Effector memory CD4-positive, alpha-beta T cell (primary cell): ENCODE measurements around the gene SLC26A1.
"Not testable (repeated sequence)": the region's sequence is repeated elsewhere in the genome, so short reads cannot be mapped to it uniquely, and the experiment has no call there.

Experiments used
- DNase-seq, 3 donors: peaks; one replicate each; pipeline ENCODE4 v3.0.0-alpha.2; 2020
- H3K27ac ChIP-seq: 2 replicates; pipeline ENCODE4 v1.7.0; 2013; ENCODE audit warnings: mild to moderate bottlenecking, low read length, moderate library complexity; ENCODE audit not compliant: insufficient read depth, poor library complexity, severe bottlenecking
- H3K27me3 ChIP-seq: replicated peaks from 2 replicates; pipeline ENCODE4 v1.7.0; 2013; ENCODE audit warnings: mild to moderate bottlenecking, low read length; ENCODE audit not compliant: insufficient read depth, control insufficient read depth, poor library complexity, severe bottlenecking
- H3K36me3 ChIP-seq: 2 replicates; pipeline ENCODE4 v1.7.0; 2013; ENCODE audit warnings: mild to moderate bottlenecking, low read length, moderate library complexity; ENCODE audit not compliant: control insufficient read depth, insufficient read depth
- H3K4me1 ChIP-seq: 2 replicates; pipeline ENCODE4 v1.7.0; 2013; ENCODE audit warnings: low read length, mild to moderate bottlenecking; ENCODE audit not compliant: control insufficient read depth, insufficient read depth, poor library complexity, severe bottlenecking
- H3K4me3 ChIP-seq: 2 replicates; pipeline ENCODE4 v1.7.0; 2013; ENCODE audit warnings: low read length, low read depth, mild to moderate bottlenecking; ENCODE audit not compliant: insufficient read depth, poor library complexity, severe bottlenecking
- H3K9me3 ChIP-seq: 2 replicates; pipeline ENCODE4 v1.7.0; 2013; ENCODE audit warnings: mild to moderate bottlenecking, low read length, moderate library complexity; ENCODE audit not compliant: control insufficient read depth

Gene SLC26A1

GRCh38 chr4:1004071-1004418, 10.8 kb upstream of the SLC26A1 start:
- H3K9me3 ChIP-seq: no peaks in the 10 kb centered on the region
- no peak for DNase-seq
- H3K27me3 ChIP-seq: peaks cover 41% of the 10 kb centered on the region

GRCh38 chr4:1003271-1004070, 10.3 kb upstream of the SLC26A1 start:
- Histone ChIP-seq H3K9me3 (no peaks in the 10 kb centered on the region), H3K27me3 (peaks cover 41% of the 10 kb centered on the region), H3K4me3 (no peak overlapping the region), H3K27ac (no peak overlapping the region), H3K36me3 (no peaks in the 10 kb centered on the region), H3K4me1 (peaks cover 13% of the 10 kb centered on the region)
- DNase-seq: no peak

More at GRCh38 chr4:1004071-1004418, 10.8 kb upstream of the SLC26A1 start:
- Histone ChIP-seq H3K4me1 (peaks cover 18% of the 10 kb centered on the region), H3K36me3 (no peaks in the 10 kb centered on the region), H3K27ac (no peak overlapping the region), H3K4me3 (no peak overlapping the region)

- H3K4me3 ChIP-seq: no peak overlapping the region
- peaks cover 43% of the 10 kb centered on the region for H3K27me3 ChIP-seq
- H3K4me1 ChIP-seq: peaks cover 17% of the 10 kb centered on the region
- DNase-seq: no peak
- no peaks in the 10 kb centered on the region for H3K36me3 ChIP-seq
- H3K9me3 ChIP-seq: no peaks in the 10 kb centered on the region
- H3K27ac ChIP-seq: no peak overlapping the region
Measured at GRCh38 chr4:1002631-1003251, 9.5 kb upstream of the SLC26A1 start.

GRCh38 chr4:1002131-1002630, 9.0 kb upstream of the SLC26A1 start:
- peaks cover 21% of the 10 kb centered on the region for H3K4me1 ChIP-seq
- H3K4me3 ChIP-seq: no peak overlapping the region
- no peak for DNase-seq
- no peaks in the 10 kb centered on the region for H3K36me3 ChIP-seq
- peaks cover 46% of the 10 kb centered on the region for H3K27me3 ChIP-seq
- H3K27ac ChIP-seq: no peak overlapping the region
- H3K9me3 ChIP-seq: no peaks in the 10 kb centered on the region

- Histone ChIP-seq H3K27ac (no peak overlapping the region), H3K4me3 (no peak overlapping the region), H3K27me3 (peaks cover 50% of the 10 kb centered on the region), H3K4me1 (peaks cover 21% of the 10 kb centered on the region), H3K9me3 (no peaks in the 10 kb centered on the region), H3K36me3 (no peaks in the 10 kb centered on the region)
- no peak for DNase-seq
Measured at GRCh38 chr4:1001561-1002130, 8.4 kb upstream of the SLC26A1 start.

GRCh38 chr4:1000686-1001260, 7.6 kb upstream of the SLC26A1 start:
- Histone ChIP-seq H3K4me3 (no peak overlapping the region), H3K4me1 (peaks cover 21% of the 10 kb centered on the region), H3K9me3 (no peaks in the 10 kb centered on the region), H3K27me3 (peaks cover 52% of the 10 kb centered on the region), H3K27ac (no peak overlapping the region), H3K36me3 (no peaks in the 10 kb centered on the region)
- DNase-seq: no peak

GRCh38 chr4:999882-1000425, 6.8 kb upstream of the SLC26A1 start:
- no peak for DNase-seq
- Histone ChIP-seq H3K4me1 (peaks cover 21% of the 10 kb centered on the region), H3K4me3 (no peak overlapping the region), H3K27ac (no peak overlapping the region), H3K27me3 (peaks cover 52% of the 10 kb centered on the region), H3K9me3 (no peaks in the 10 kb centered on the region), H3K36me3 (no peaks in the 10 kb centered on the region)

GRCh38 chr4:999240-999863, 6.1 kb upstream of the SLC26A1 start:
- H3K27ac ChIP-seq, H3K9me3 ChIP-seq, DNase-seq, H3K4me3 ChIP-seq, H3K36me3 ChIP-seq: not testable (repeated sequence)
- Histone ChIP-seq H3K4me1 (peaks cover 21% of the 10 kb centered on the region), H3K27me3 (peaks cover 46% of the 10 kb centered on the region)

GRCh38 chr4:998096-998691, 5.0 kb upstream of the SLC26A1 start:
- no peak for DNase-seq
- Histone ChIP-seq H3K27ac (no peak overlapping the region), H3K9me3 (no peaks in the 10 kb centered on the region), H3K4me1 (peaks cover 16% of the 10 kb centered on the region), H3K27me3 (peaks cover 35% of the 10 kb centered on the region), H3K4me3 (no peak overlapping the region), H3K36me3 (no peaks in the 10 kb centered on the region)
